KMS-11 (cell line): Measurements from ENCODE around the gene LSAMP.

Experiments used
- H2AFZ ChIP-seq: fragments of 200-600 bp; sonication (generic); 2 replicates; pipeline ENCODE4 v1.6.1; 2016; ENCODE audit warnings: antibody characterized with exemption, mixed run types, low read depth
- H3K27ac ChIP-seq: fragments of 200-600 bp; sonication (generic); 2 replicates; pipeline ENCODE4 v1.6.1; 2016; ENCODE audit warnings: mild to moderate bottlenecking, mixed run types
- H3K27me3 ChIP-seq: fragments of 200-600 bp; sonication (generic); 2 replicates; pipeline ENCODE4 v1.6.1; 2017; ENCODE audit warnings: mild to moderate bottlenecking, low read depth, mixed run types, moderate library complexity; ENCODE audit not compliant: insufficient read depth
- H3K36me3 ChIP-seq: fragments of 200-600 bp; sonication (generic); 2 replicates; pipeline ENCODE4 v1.6.1; 2017; ENCODE audit warnings: mild to moderate bottlenecking, mixed run types; ENCODE audit not compliant: insufficient read depth
- H3K4me1 ChIP-seq: fragments of 200-600 bp; sonication (generic); 2 replicates; pipeline ENCODE4 v1.6.1; 2016; ENCODE audit warnings: mild to moderate bottlenecking, low read depth, mixed run types; ENCODE audit not compliant: poor library complexity, severe bottlenecking
- H3K4me2 ChIP-seq: fragments of 200-600 bp; sonication (generic); 2 replicates; pipeline ENCODE4 v1.7.0; 2016; ENCODE audit warnings: mild to moderate bottlenecking, mixed run types
- H3K4me3 ChIP-seq: fragments of 200-600 bp; sonication (generic); IDR thresholded peaks from 2 replicates; pipeline ENCODE4 v1.6.1; 2017; ENCODE audit warnings: low read depth, low read length, mixed read lengths; ENCODE audit not compliant: insufficient read depth
- H3K79me2 ChIP-seq: fragments of 200-600 bp; sonication (generic); 2 replicates; pipeline ENCODE4 v1.6.1; 2016; ENCODE audit warnings: low read depth, mixed run types; ENCODE audit not compliant: insufficient read depth
- H3K9ac ChIP-seq: fragments of 200-600 bp; sonication (generic); 2 replicates; pipeline ENCODE4 v1.6.1; 2016; ENCODE audit warnings: mild to moderate bottlenecking, mixed run types
- H4K20me1 ChIP-seq: fragments of 200-600 bp; sonication (generic); 2 replicates; pipeline ENCODE4 v1.6.1; 2016; ENCODE audit warnings: mild to moderate bottlenecking, mixed run types; ENCODE audit not compliant: insufficient read depth
- CTCF ChIP-seq: fragments of 200-600 bp; sonication (generic); conservative IDR thresholded peaks from 2 replicates; pipeline ENCODE4 v1.6.1; 2017; ENCODE audit warnings: low read depth, mild to moderate bottlenecking, antibody characterized with exemption, low read length, moderate library complexity, mixed read lengths

Gene LSAMP

GRCh38 chr3:115999613-116000012, 445.7 kb downstream of the LSAMP start:
- no peak for TF ChIP-seq CTCF
- no peak overlapping the region for H3K9ac ChIP-seq
- H3K4me2 ChIP-seq: no peak overlapping the region
- H3K27me3 ChIP-seq: no peaks in the 10 kb centered on the region
- no peaks in the 10 kb centered on the region for H3K79me2 ChIP-seq
- no peak overlapping the region for H2AFZ ChIP-seq
- H3K4me1 ChIP-seq: peaks cover 8% of the 10 kb centered on the region
- H3K4me3 ChIP-seq: no peak overlapping the region
- no peak overlapping the region for H3K27ac ChIP-seq
- H4K20me1 ChIP-seq: no peaks in the 10 kb centered on the region
- H3K36me3 ChIP-seq: no peaks in the 10 kb centered on the region

GRCh38 chr3:115999001-115999585, 446.2 kb downstream of the LSAMP start:
- Histone ChIP-seq H3K4me3 (no peak overlapping the region), H3K9ac (no peak overlapping the region), H3K79me2 (no peaks in the 10 kb centered on the region), H2AFZ (no peak overlapping the region), H3K27me3 (no peaks in the 10 kb centered on the region), H3K4me1 (peaks cover 8% of the 10 kb centered on the region), H3K27ac (no peak overlapping the region), H3K36me3 (no peaks in the 10 kb centered on the region), H3K4me2 (no peak overlapping the region), H4K20me1 (no peaks in the 10 kb centered on the region)
- TF ChIP-seq CTCF: no peak

DNA sequence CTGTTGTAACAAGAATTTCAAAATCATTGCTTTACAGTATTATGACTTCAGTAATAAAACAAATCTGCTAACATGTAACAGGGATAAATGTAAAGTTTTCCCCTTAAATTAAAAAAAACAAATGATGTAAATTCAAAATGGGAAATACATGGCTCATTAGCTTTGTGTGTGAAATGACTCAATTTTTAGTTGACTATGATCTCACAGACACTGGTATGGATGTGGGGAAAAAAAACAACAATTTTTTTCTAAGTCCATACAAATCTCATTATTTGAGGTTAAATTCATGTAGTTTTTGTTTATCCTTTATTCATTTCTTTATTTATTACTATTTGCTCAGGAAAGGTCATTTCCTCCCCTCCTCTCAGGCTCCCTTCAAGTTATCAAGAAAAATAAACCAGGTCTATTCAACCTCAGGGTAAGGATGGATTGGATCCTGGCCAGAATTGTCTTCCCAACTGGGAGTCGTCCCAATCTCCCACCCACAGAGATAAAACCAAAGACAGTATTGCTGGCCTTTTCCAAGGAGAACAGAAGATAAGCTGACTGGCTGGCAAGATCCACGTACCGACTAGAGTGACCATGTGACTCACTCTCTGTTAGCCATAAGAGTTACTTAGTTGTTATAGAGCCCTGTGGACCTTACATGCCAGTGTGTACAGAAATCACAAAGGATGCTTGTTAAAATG, 448.7 kb downstream of the LSAMP start:
- Histone ChIP-seq H3K27me3 (no peaks in the 10 kb centered on the region), H3K9ac (no peak overlapping the region), H3K79me2 (no peaks in the 10 kb centered on the region), H3K4me3 (no peak overlapping the region), H3K36me3 (no peaks in the 10 kb centered on the region), H4K20me1 (no peaks in the 10 kb centered on the region), H3K4me2 (no peak overlapping the region), H2AFZ (no peak overlapping the region), H3K4me1 (peaks cover 8% of the 10 kb centered on the region), H3K27ac (no peak overlapping the region)
- no peak for TF ChIP-seq CTCF

DNA sequence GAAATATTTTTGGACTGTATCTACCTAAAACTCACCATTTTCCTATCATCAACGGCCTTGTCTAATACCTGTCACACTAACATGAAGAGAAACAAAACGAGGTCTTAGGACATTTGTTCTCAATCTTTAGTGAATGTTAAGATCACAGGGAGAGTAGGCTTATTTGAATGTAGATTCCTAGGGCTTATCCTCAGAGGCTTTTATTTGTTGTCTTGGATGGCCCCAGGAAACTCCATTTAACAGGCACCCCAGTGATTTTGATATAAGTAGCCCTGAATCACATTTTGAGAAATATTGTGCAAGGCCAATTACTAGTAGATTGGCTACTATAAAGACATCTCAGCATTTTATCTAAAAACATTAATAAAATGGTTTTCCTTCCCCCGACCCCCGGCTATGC, 454.6 kb downstream of the LSAMP start:
- no peak overlapping the region for H3K27ac ChIP-seq
- H3K4me3 ChIP-seq: no peak overlapping the region
- H3K4me2 ChIP-seq: no peak overlapping the region
- H4K20me1 ChIP-seq: no peaks in the 10 kb centered on the region
- H2AFZ ChIP-seq: no peak overlapping the region
- H3K79me2 ChIP-seq: no peaks in the 10 kb centered on the region
- no peaks in the 10 kb centered on the region for H3K36me3 ChIP-seq
- H3K27me3 ChIP-seq: no peaks in the 10 kb centered on the region
- no peaks in the 10 kb centered on the region for H3K4me1 ChIP-seq
- H3K9ac ChIP-seq: no peak overlapping the region
- no peak for TF ChIP-seq CTCF
